Endothelial cell (in vitro differentiated cells): ENCODE results near the gene CDR2. TPM values are rescaled to one million over a fixed set of nuclear protein-coding genes. Genes with fewer than 3 reads are reported as not detected.

Experiments
- DNase-seq: peaks from one replicate; pipeline ENCODE4 v3.0.0; 2021; ENCODE audit warnings: low spot score
- H3K27ac Mint-ChIP-seq: one replicate; pipeline ENCODE4 v1.8.0; 2021; ENCODE audit warnings: mixed read lengths, inconsistent platforms; ENCODE audit not compliant: unreplicated experiment
- H3K27me3 Mint-ChIP-seq: one replicate; pipeline ENCODE4 v1.8.0; 2021; ENCODE audit warnings: mild to moderate bottlenecking, moderate library complexity, mixed read lengths, inconsistent platforms; ENCODE audit not compliant: unreplicated experiment
- H3K36me3 Mint-ChIP-seq: one replicate; pipeline ENCODE4 v1.8.0; 2021; ENCODE audit warnings: mild to moderate bottlenecking, low read depth, mixed read lengths, inconsistent platforms; ENCODE audit not compliant: unreplicated experiment
- H3K4me1 Mint-ChIP-seq: one replicate; pipeline ENCODE4 v1.8.0; 2021; ENCODE audit warnings: mild to moderate bottlenecking, mixed read lengths, inconsistent platforms; ENCODE audit not compliant: unreplicated experiment
- H3K4me3 Mint-ChIP-seq: one replicate; pipeline ENCODE4 v1.8.0; 2021; ENCODE audit warnings: mild to moderate bottlenecking, mixed read lengths, inconsistent platforms; ENCODE audit not compliant: unreplicated experiment
- H3K9me3 Mint-ChIP-seq: one replicate; pipeline ENCODE4 v1.8.0; 2021; ENCODE audit warnings: mixed read lengths, inconsistent platforms; ENCODE audit not compliant: unreplicated experiment
- CTCF ChIP-seq: fragments of 200-600 bp; sonication (generic); IDR thresholded peaks from one replicate; pipeline ENCODE4 v1.5.0; 2021; ENCODE audit warnings: antibody characterized with exemption; ENCODE audit not compliant: unreplicated experiment
- total RNA-seq: library from RNA; stranded (reverse); fragmentation: NEBNext Ultra II Directional; extraction: Animal tissue kit (Norgen Biotek cat#: 25700); gene quantifications from one replicate; pipeline ENCODE4 v1.2.1, GENCODE V29; 2021; ENCODE audit not compliant: unreplicated experiment

The CDR2 gene
- total RNA-seq, 1 donor from 2014 or later: 26.3 TPM

GRCh38 chr16:22380529-22380928, 6.1 kb upstream of the CDR2 start:
- no peak for TF ChIP-seq CTCF
- Mint-ChIP-seq H3K27me3 (peaks cover under 1% of the 10 kb centered on the region), H3K4me1 (peaks cover 7% of the 10 kb centered on the region), H3K9me3 (no peaks in the 10 kb centered on the region), H3K27ac (no peak overlapping the region), H3K36me3 (no peaks in the 10 kb centered on the region), H3K4me3 (no peak overlapping the region)
- DNase-seq: no peak

GRCh38 chr16:22379656-22380055, 5.2 kb upstream of the CDR2 start:
- Mint-ChIP-seq H3K27ac (no peak overlapping the region), H3K4me3 (no peak overlapping the region), H3K27me3 (no peaks in the 10 kb centered on the region), H3K4me1 (peaks cover 12% of the 10 kb centered on the region), H3K9me3 (no peaks in the 10 kb centered on the region), H3K36me3 (no peaks in the 10 kb centered on the region)
- DNase-seq: no peak
- TF ChIP-seq CTCF: no peak

- Mint-ChIP-seq H3K9me3 (no peaks in the 10 kb centered on the region), H3K4me3 (no peak overlapping the region), H3K36me3 (peaks cover 3% of the 10 kb centered on the region), H3K27me3 (no peaks in the 10 kb centered on the region), H3K4me1 (peaks cover 22% of the 10 kb centered on the region), H3K27ac (no peak overlapping the region)
- TF ChIP-seq CTCF: no peak
- no peak for DNase-seq
These were observed 1.7 kb upstream of the CDR2 start for GRCh38 chr16:22375963-22376640.

- Mint-ChIP-seq H3K36me3 (peaks cover 3% of the 10 kb centered on the region), H3K27me3 (no peaks in the 10 kb centered on the region), H3K27ac (peak overlapping the region; percentile 24), H3K9me3 (no peaks in the 10 kb centered on the region), H3K4me3 (peak overlapping the region; percentile 95), H3K4me1 (peaks cover 24% of the 10 kb centered on the region)
- DNase-seq: no peak
- no peak for TF ChIP-seq CTCF
These were observed 921 bp upstream of the CDR2 start for GRCh38 chr16:22375117-22375962.

- no peaks in the 10 kb centered on the region for H3K9me3 Mint-ChIP-seq
- H3K4me1 Mint-ChIP-seq: peaks cover 34% of the 10 kb centered on the region
- H3K4me3 Mint-ChIP-seq: peak overlapping the region; percentile 96
- peaks cover 3% of the 10 kb centered on the region for H3K36me3 Mint-ChIP-seq
- TF ChIP-seq CTCF: no peak
- no peaks in the 10 kb centered on the region for H3K27me3 Mint-ChIP-seq
- peak; percentile 35 for DNase-seq
- no peak overlapping the region for H3K27ac Mint-ChIP-seq
These were observed 633 bp downstream of the CDR2 start for GRCh38 chr16:22373662-22374310.
